A549 (cell line): ENCODE measurements around the gene LILRB1.
"Not testable (repeated sequence)": the region's sequence is repeated elsewhere in the genome, so short reads cannot be mapped to it uniquely, and the experiment has no call there.

Experiments
- EP300 ChIP-seq, 2 experiments: fragments of >200 bp; sonication (Bioruptor Twin); formaldehyde crosslinking; IDR thresholded peaks; 2 replicates in 1 of 2; 3 replicates in 1 of 2; pipeline ENCODE4 v1.6.1; 2016 to 2017
- HOXB5 ChIP-seq: fragments of 250-450 bp; sonication (Bioruptor Pico); IDR thresholded peaks from 2 replicates; pipeline ENCODE4 v1.5.0; 2020; ENCODE audit warnings: mild to moderate bottlenecking, moderate library complexity
- POLR2AphosphoS2 ChIP-seq: conservative IDR thresholded peaks from 2 replicates; pipeline ENCODE4 v1.6.1; 2012; ENCODE audit warnings: low read length, improper control_type of control experiment, inconsistent platforms
- TF ChIP-seq, protein P1 (sequence below): fragments of 450-650 bp; IDR thresholded peaks from 2 replicates; pipeline ENCODE4 v1.6.1; 2014; ENCODE audit warnings: antibody characterized with exemption

- not testable (repeated sequence) for TF ChIP-seq POLR2AphosphoS2; HOXB5 (CRISPR knock-in tag); EP300 (IDR thresholded peaks at IDR 0.05)
- TF ChIP-seq, protein P1, sequence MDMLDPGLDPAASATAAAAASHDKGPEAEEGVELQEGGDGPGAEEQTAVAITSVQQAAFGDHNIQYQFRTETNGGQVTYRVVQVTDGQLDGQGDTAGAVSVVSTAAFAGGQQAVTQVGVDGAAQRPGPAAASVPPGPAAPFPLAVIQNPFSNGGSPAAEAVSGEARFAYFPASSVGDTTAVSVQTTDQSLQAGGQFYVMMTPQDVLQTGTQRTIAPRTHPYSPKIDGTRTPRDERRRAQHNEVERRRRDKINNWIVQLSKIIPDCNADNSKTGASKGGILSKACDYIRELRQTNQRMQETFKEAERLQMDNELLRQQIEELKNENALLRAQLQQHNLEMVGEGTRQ, result not testable (repeated sequence)
Observed at GRCh38 chr19:54636081-54636480, 5.8 kb downstream of the LILRB1 start.
